GM23248 (cell line): ENCODE data around the gene MSH6. TPM values are rescaled to one million over a fixed set of nuclear protein-coding genes. Genes with fewer than 3 reads are reported as not detected.

Experiments
- DNase-seq: peaks from one replicate; pipeline ENCODE4 v3.0.0-alpha.2; 2015
- H2AFZ ChIP-seq: fragments of 200-600 bp; sonication (generic); 2 replicates; pipeline ENCODE4 v1.6.1; 2016; ENCODE audit warnings: antibody characterized with exemption
- H3F3A ChIP-seq: fragments of 200-600 bp; sonication (generic); 2 replicates; pipeline ENCODE4 v1.6.1; 2016; ENCODE audit warnings: mild to moderate bottlenecking, antibody characterized with exemption, mixed run types; ENCODE audit not compliant: insufficient read depth
- H3K27ac ChIP-seq: fragments of 200-600 bp; sonication (generic); 2 replicates; pipeline ENCODE4 v1.5.1; 2016; ENCODE audit warnings: mild to moderate bottlenecking
- H3K27me3 ChIP-seq: fragments of 200-600 bp; sonication (generic); replicated peaks from 2 replicates; pipeline ENCODE4 v1.6.1; 2016; ENCODE audit warnings: mild to moderate bottlenecking; ENCODE audit not compliant: insufficient read depth
- H3K36me3 ChIP-seq: fragments of 200-600 bp; sonication (generic); 2 replicates; pipeline ENCODE4 v1.6.1; 2016; ENCODE audit warnings: low read depth, mild to moderate bottlenecking
- H3K4me1 ChIP-seq: fragments of 200-600 bp; sonication (generic); 2 replicates; pipeline ENCODE4 v1.6.1; 2016; ENCODE audit warnings: mild to moderate bottlenecking; ENCODE audit not compliant: insufficient read depth
- H3K4me2 ChIP-seq: fragments of 200-600 bp; sonication (generic); one replicate; pipeline ENCODE4 v1.6.1; 2016; ENCODE audit warnings: mild to moderate bottlenecking; ENCODE audit not compliant: unreplicated experiment
- H3K4me3 ChIP-seq: fragments of 200-600 bp; sonication (generic); 2 replicates; pipeline ENCODE4 v1.5.1; 2016; ENCODE audit warnings: mild to moderate bottlenecking
- H3K79me2 ChIP-seq: fragments of 200-600 bp; sonication (generic); 2 replicates; pipeline ENCODE4 v1.6.1; 2016; ENCODE audit warnings: mild to moderate bottlenecking; ENCODE audit not compliant: insufficient read depth
- H3K9ac ChIP-seq: fragments of 200-600 bp; sonication (generic); 2 replicates; pipeline ENCODE4 v1.6.1; 2016; ENCODE audit warnings: mild to moderate bottlenecking
- H3K9me2 ChIP-seq: fragments of 200-600 bp; sonication (generic); 2 replicates; pipeline ENCODE4 v1.6.1; 2016; ENCODE audit warnings: mixed run types, mild to moderate bottlenecking, moderate library complexity; ENCODE audit not compliant: insufficient read depth
- H3K9me3 ChIP-seq: fragments of 200-600 bp; sonication (generic); one replicate; pipeline ENCODE4 v1.6.1; 2017; ENCODE audit warnings: low read depth
- H4K20me1 ChIP-seq: fragments of 200-600 bp; sonication (generic); 2 replicates; pipeline ENCODE4 v1.6.0; 2016; ENCODE audit not compliant: insufficient read depth
- EZH2 ChIP-seq: fragments of 200-600 bp; sonication (generic); IDR thresholded peaks from 2 replicates; pipeline ENCODE4 v1.6.1; 2018; ENCODE audit warnings: antibody characterized with exemption, mild to moderate bottlenecking; ENCODE audit not compliant: insufficient read depth, poor library complexity, severe bottlenecking
- EZH2phosphoT487 ChIP-seq: fragments of 200-600 bp; sonication (generic); IDR thresholded peaks from 2 replicates; pipeline ENCODE4 v1.6.1; 2018; ENCODE audit warnings: antibody characterized with exemption, moderate library complexity, mild to moderate bottlenecking, low read depth; ENCODE audit not compliant: insufficient read depth
- WGBS, 2 experiments: methylation state at CpG; one replicate each; pipeline ENCODE4 v1.1.6; 2015 to 2017; ENCODE audit warnings: low lambda C conversion rate in 2 of 2, low coverage in 1 of 2; ENCODE audit errors: missing lambda C conversion rate in 2 of 2; 5-methylcytosine and 5-hydroxymethylcytosine counted together
- in situ Hi-C: fragments of 300-500 bp; cut with MboI; formaldehyde crosslinking; loops from 2 replicates; pipeline ENCODE4 v1.15.0; 2020
- polyA plus RNA-seq: library from polyadenylated mRNA; unstranded; fragments of >200 nt; fragmentation: Nextera tagmentation; extraction: Ambion mirVana; gene quantifications from 2 replicates; pipeline ENCODE4 v1.2.1, GENCODE V29; 2016
- total RNA-seq: library from RNA; depleted of rRNA; stranded (reverse); fragments of >200 nt; shearing (Covaris generic); gene quantifications from 2 replicates; pipeline ENCODE4 v1.2.3, GENCODE V29; 2014

Gene MSH6
- total and polyA plus RNA-seq, 2 experiments from 2014 or later, result 35.1 to 57.8 TPM

DNA sequence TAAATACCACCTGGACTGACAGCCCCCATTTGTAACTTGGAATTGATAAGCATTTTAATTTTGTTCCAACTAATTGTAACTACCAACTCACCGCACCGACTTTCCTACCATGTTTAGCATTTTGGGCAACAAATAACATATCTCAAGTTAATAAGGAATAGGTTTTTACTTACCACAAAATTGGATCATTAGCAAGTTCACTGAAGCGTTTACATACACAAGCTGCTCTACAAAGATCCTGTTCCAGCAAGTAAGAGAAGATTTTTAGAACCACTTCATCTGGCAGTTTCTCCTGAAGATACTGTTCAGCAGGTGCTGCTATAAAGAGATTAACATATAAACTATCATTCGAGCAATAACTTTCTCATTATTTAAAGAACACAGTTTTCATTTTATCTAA lies 55.7 kb downstream of the MSH6 start:
- H3K27me3 ChIP-seq, result no peaks in the 10 kb centered on the region
- in situ Hi-C loops, result no loop called here
- H3F3A ChIP-seq, result no peaks in the 10 kb centered on the region
- H3K9ac ChIP-seq, result no peak overlapping the region
- no peaks in the 10 kb centered on the region for H3K4me1 ChIP-seq
- no peak overlapping the region for H3K4me2 ChIP-seq
- TF ChIP-seq EZH2phosphoT487 (no peak), EZH2 (no peak)
- peaks cover 91% of the 10 kb centered on the region for H3K79me2 ChIP-seq
- H4K20me1 ChIP-seq, result no peaks in the 10 kb centered on the region
- WGBS, 2 experiments, result 76 to 79% methylated on average over 4 of the region's 4 CpGs
- no peak overlapping the region for H2AFZ ChIP-seq
- peaks cover 51% of the 10 kb centered on the region for H3K36me3 ChIP-seq
- H3K4me3 ChIP-seq, result no peak overlapping the region
- H3K27ac ChIP-seq, result no peak overlapping the region
- no peaks in the 10 kb centered on the region for H3K9me3 ChIP-seq
- DNase-seq, result no peak
- no peaks in the 10 kb centered on the region for H3K9me2 ChIP-seq

- H3K79me2 ChIP-seq, result peaks cover 100% of the 10 kb centered on the region
- H3K9ac ChIP-seq, result no peak overlapping the region
- no peak overlapping the region for H3K4me2 ChIP-seq
- 76 to 78% methylated on average over 3 of the region's 3 CpGs for WGBS, 2 experiments
- H3K4me3 ChIP-seq, result no peak overlapping the region
- no peaks in the 10 kb centered on the region for H3F3A ChIP-seq
- no peak overlapping the region for H2AFZ ChIP-seq
- TF ChIP-seq EZH2, result no peak
- no peak for TF ChIP-seq EZH2phosphoT487
- no peaks in the 10 kb centered on the region for H3K9me2 ChIP-seq
- H4K20me1 ChIP-seq, result no peaks in the 10 kb centered on the region
- no peaks in the 10 kb centered on the region for H3K9me3 ChIP-seq
- in situ Hi-C loops, result loop anchor here (10.0 kb wide), 1 partner anchor 262 kb away; no protein-coding TSS in a partner anchor
- H3K27me3 ChIP-seq, result no peaks in the 10 kb centered on the region
- no peaks in the 10 kb centered on the region for H3K4me1 ChIP-seq
- peaks cover 18% of the 10 kb centered on the region; the same call in 1 of the 2 replicates for H3K36me3 ChIP-seq
- DNase-seq, result peak; percentile 26
- 0 out of 2 replicates have a peak overlapping the region, but pooled peaks have one; percentile 16 for H3K27ac ChIP-seq
These were observed 59.9 kb downstream of the MSH6 start for GRCh38 chr2:47842846-47843245.

- no peak overlapping the region for H3K4me2 ChIP-seq
- peaks cover 100% of the 10 kb centered on the region for H3K79me2 ChIP-seq
- no peaks in the 10 kb centered on the region for H3K27me3 ChIP-seq
- no peaks in the 10 kb centered on the region for H4K20me1 ChIP-seq
- H2AFZ ChIP-seq, result no peak overlapping the region
- no peaks in the 10 kb centered on the region for H3K9me3 ChIP-seq
- H3K4me1 ChIP-seq, result no peaks in the 10 kb centered on the region
- 100% methylated on average over 1 of the region's 1 CpG; no CpG with 5 or more reads in 1 of the 2 experiments for WGBS, 2 experiments
- H3K9me2 ChIP-seq, result no peaks in the 10 kb centered on the region
- in situ Hi-C loops, result loop anchor here (10.0 kb wide), 1 partner anchor 261 kb away; no protein-coding TSS in a partner anchor
- no peak overlapping the region for H3K9ac ChIP-seq
- H3F3A ChIP-seq, result no peaks in the 10 kb centered on the region
- 0 out of 2 replicates have a peak overlapping the region, but pooled peaks have one; percentile 16 for H3K27ac ChIP-seq
- H3K4me3 ChIP-seq, result no peak overlapping the region
- H3K36me3 ChIP-seq, result peaks cover 13% of the 10 kb centered on the region; the same call in 1 of the 2 replicates
- no peak for DNase-seq
- TF ChIP-seq EZH2phosphoT487 (no peak), EZH2 (no peak)
These were observed 60.5 kb downstream of the MSH6 start for GRCh38 chr2:47843407-47843806.

DNA sequence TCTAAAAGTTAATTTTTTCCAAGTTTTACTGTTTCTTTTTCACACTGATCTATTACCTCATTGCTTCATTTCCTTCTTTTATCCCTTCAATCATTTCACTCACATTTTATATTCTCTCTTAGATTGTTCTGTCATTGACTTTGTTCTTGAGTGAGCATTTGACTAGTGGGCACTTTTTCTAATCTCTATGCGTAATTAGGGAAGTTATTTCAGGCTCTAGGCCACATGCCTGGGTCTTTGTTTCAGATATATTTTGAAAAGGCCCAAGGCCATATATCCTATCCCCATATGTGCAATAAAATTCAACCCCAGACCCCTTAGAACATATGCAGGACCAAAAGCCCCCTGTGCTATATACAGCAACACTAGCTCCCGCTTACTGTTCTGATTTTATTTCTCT lies 61.2 kb downstream of the MSH6 start:
- no peaks in the 10 kb centered on the region for H3F3A ChIP-seq
- H4K20me1 ChIP-seq, result no peaks in the 10 kb centered on the region
- DNase-seq, result no peak
- no peak overlapping the region for H3K9ac ChIP-seq
- no peaks in the 10 kb centered on the region for H3K4me1 ChIP-seq
- no peaks in the 10 kb centered on the region for H3K9me2 ChIP-seq
- no peak overlapping the region for H3K27ac ChIP-seq
- TF ChIP-seq EZH2phosphoT487, result no peak
- no peak for TF ChIP-seq EZH2
- in situ Hi-C loops, result loop anchor here (10.0 kb wide), 1 partner anchor 261 kb away; no protein-coding TSS in a partner anchor
- no peaks in the 10 kb centered on the region for H3K9me3 ChIP-seq
- no peak overlapping the region for H3K4me3 ChIP-seq
- no peak overlapping the region for H2AFZ ChIP-seq
- H3K27me3 ChIP-seq, result no peaks in the 10 kb centered on the region
- no peak overlapping the region for H3K4me2 ChIP-seq
- 97 to 98% methylated on average over 2 of the region's 2 CpGs for WGBS, 2 experiments
- peaks cover 100% of the 10 kb centered on the region for H3K79me2 ChIP-seq
- peaks cover 5% of the 10 kb centered on the region; the same call in 1 of the 2 replicates for H3K36me3 ChIP-seq

DNA sequence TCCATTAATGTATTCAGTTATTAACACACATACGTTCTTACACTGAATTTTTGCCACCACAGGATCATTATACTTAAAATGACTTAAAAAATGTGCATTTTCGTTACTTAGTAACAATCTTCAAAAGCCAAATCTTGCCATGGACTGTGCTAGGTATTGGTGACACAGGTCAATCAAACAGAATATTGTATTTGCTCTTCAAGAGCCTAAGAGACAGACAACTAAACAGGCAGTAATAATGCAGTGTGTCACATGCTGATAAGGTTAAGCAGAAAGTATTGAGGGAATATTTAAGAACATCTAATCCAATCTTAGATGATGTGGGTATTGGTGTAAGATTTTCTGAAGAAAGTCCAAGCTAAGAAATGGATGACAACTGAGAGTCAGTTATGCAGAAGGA lies 66.4 kb downstream of the MSH6 start:
- Histone ChIP-seq H3K79me2 (peaks cover 100% of the 10 kb centered on the region), H2AFZ (no peak overlapping the region), H3F3A (no peaks in the 10 kb centered on the region), H3K4me1 (peaks cover 18% of the 10 kb centered on the region), H3K36me3 (no peaks in the 10 kb centered on the region), H4K20me1 (peaks cover 7% of the 10 kb centered on the region), H3K9me3 (no peaks in the 10 kb centered on the region), H3K4me3 (no peak overlapping the region), H3K27me3 (no peaks in the 10 kb centered on the region), H3K9ac (no peak overlapping the region), H3K27ac (no peak overlapping the region), H3K4me2 (no peak overlapping the region), H3K9me2 (no peaks in the 10 kb centered on the region)
- no peak for DNase-seq
- no peak for TF ChIP-seq EZH2
- no peak for TF ChIP-seq EZH2phosphoT487
- 71 to 72% methylated on average over 2 of the region's 2 CpGs for WGBS, 2 experiments
- in situ Hi-C loops, result loop anchor here (10.0 kb wide), 1 partner anchor 255 kb away; no protein-coding TSS in a partner anchor
